NCI-H1694 treated with DMSO at 0.1 percent for 48 hours (cell line): ENCODE data around the gene LGR6.

Experiments
- DNase-seq: peaks from one replicate; lab custom pipeline; 2025; lab: John Stamatoyannopoulos, UW

The LGR6 gene

GRCh38 chr1:202199040-202199889 lies 5.7 kb downstream of the LGR6 start:
- DNase-seq: no peak

GRCh38 chr1:202200112-202200548 lies 6.5 kb downstream of the LGR6 start:
- DNase-seq: no peak

- DNase-seq: no peak
Observed at GRCh38 chr1:202200669-202201068, 7.1 kb downstream of the LGR6 start.

- no peak for DNase-seq
Observed at GRCh38 chr1:202201266-202201665, 7.7 kb downstream of the LGR6 start.

GRCh38 chr1:202201971-202202370 lies 8.4 kb downstream of the LGR6 start:
- DNase-seq: no peak

GRCh38 chr1:202202500-202203168 lies 9.0 kb downstream of the LGR6 start:
- no peak for DNase-seq

GRCh38 chr1:202203238-202204039 lies 9.8 kb downstream of the LGR6 start:
- no peak for DNase-seq

- DNase-seq: no peak
Observed at GRCh38 chr1:202204065-202204464, 10.5 kb downstream of the LGR6 start.

- no peak for DNase-seq
Observed at GRCh38 chr1:202205523-202206190, 12.1 kb downstream of the LGR6 start.

- DNase-seq: peak; percentile 91
Observed at GRCh38 chr1:202207292-202207691, 13.7 kb downstream of the LGR6 start.

- no peak for DNase-seq
Observed at GRCh38 chr1:202208351-202208857, 14.8 kb downstream of the LGR6 start.

GRCh38 chr1:202210385-202210784 lies 16.8 kb downstream of the LGR6 start:
- DNase-seq: peak; percentile 80

GRCh38 chr1:202210969-202211368 lies 17.4 kb downstream of the LGR6 start:
- no peak for DNase-seq

- DNase-seq: no peak
Observed at GRCh38 chr1:202212787-202213186, 19.2 kb downstream of the LGR6 start.

- no peak for DNase-seq
Observed at GRCh38 chr1:202213361-202214088, 19.9 kb downstream of the LGR6 start.

GRCh38 chr1:202214089-202214843 lies 20.7 kb downstream of the LGR6 start:
- DNase-seq: no peak

GRCh38 chr1:202215472-202216130 lies 22.0 kb downstream of the LGR6 start:
- DNase-seq: no peak

- no peak for DNase-seq
Observed at GRCh38 chr1:202216691-202217090, 23.1 kb downstream of the LGR6 start.

GRCh38 chr1:202217516-202217915 lies 23.9 kb downstream of the LGR6 start:
- no peak for DNase-seq

- DNase-seq: no peak
Observed at GRCh38 chr1:202217951-202218350, 24.4 kb downstream of the LGR6 start.
